Esophagus squamous epithelium (tissue), 4 donors: ENCODE results near the gene PLIN5.

Source experiments
- POLR2A ChIP-seq, 4 donors: fragments of 450-650 bp; IDR thresholded peaks; one replicate each; pipeline ENCODE4 v1.6.1; 2017; ENCODE audit warnings: antibody characterized with exemption in 4 of 4, mild to moderate bottlenecking in 4 of 4, moderate library complexity in 3 of 4
- TF ChIP-seq, protein P1 (sequence below), 6 experiments: fragments of 450-650 bp in 4 of 6; fragments of 200-600 bp in 2 of 6; sonication (generic) in 2 of 6; IDR thresholded peaks; one replicate each; pipeline ENCODE4 v1.5.1; 2016 to 2019; ENCODE audit warnings: antibody characterized with exemption in 6 of 6, mild to moderate bottlenecking in 4 of 6, moderate library complexity in 4 of 6

GRCh38 chr19:4529924-4530522 is 5.0 kb downstream of the PLIN5 start:
- TF ChIP-seq, protein P1, sequence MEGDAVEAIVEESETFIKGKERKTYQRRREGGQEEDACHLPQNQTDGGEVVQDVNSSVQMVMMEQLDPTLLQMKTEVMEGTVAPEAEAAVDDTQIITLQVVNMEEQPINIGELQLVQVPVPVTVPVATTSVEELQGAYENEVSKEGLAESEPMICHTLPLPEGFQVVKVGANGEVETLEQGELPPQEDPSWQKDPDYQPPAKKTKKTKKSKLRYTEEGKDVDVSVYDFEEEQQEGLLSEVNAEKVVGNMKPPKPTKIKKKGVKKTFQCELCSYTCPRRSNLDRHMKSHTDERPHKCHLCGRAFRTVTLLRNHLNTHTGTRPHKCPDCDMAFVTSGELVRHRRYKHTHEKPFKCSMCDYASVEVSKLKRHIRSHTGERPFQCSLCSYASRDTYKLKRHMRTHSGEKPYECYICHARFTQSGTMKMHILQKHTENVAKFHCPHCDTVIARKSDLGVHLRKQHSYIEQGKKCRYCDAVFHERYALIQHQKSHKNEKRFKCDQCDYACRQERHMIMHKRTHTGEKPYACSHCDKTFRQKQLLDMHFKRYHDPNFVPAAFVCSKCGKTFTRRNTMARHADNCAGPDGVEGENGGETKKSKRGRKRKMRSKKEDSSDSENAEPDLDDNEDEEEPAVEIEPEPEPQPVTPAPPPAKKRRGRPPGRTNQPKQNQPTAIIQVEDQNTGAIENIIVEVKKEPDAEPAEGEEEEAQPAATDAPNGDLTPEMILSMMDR (IDR thresholded peaks at IDR 0.05) = no peak
- TF ChIP-seq POLR2A (IDR thresholded peaks at IDR 0.05) = no peak
